Activated T-cell treated with anti-CD3 and anti-CD28 coated beads for 1 hour (primary cell): ENCODE data around the gene ANAPC2.

Experiments
- DNase-seq: peaks from one replicate; pipeline ENCODE4 v3.0.0-alpha.2; 2020; ENCODE audit warnings: low read depth

Gene ANAPC2

GRCh38 chr9:137191691-137192447 lies 3.5 kb upstream of the ANAPC2 start:
- DNase-seq, result no peak

- no peak for DNase-seq
Measured at GRCh38 chr9:137191245-137191644, 2.9 kb upstream of the ANAPC2 start.

- DNase-seq, result no peak
Measured at GRCh38 chr9:137190315-137190856, 2.0 kb upstream of the ANAPC2 start.

GRCh38 chr9:137189297-137190295 lies 1.2 kb upstream of the ANAPC2 start:
- no peak for DNase-seq

GRCh38 chr9:137188086-137188489 lies 272 bp downstream of the ANAPC2 start:
- DNase-seq, result no peak

- no peak for DNase-seq
Measured at GRCh38 chr9:137187386-137187785, 974 bp downstream of the ANAPC2 start.

GRCh38 chr9:137186385-137186784 lies 2.0 kb downstream of the ANAPC2 start:
- no peak for DNase-seq

- no peak for DNase-seq
Measured at GRCh38 chr9:137185921-137186320, 2.4 kb downstream of the ANAPC2 start.

- DNase-seq, result no peak
Measured at GRCh38 chr9:137184881-137185660, 3.3 kb downstream of the ANAPC2 start.

- no peak for DNase-seq
Measured at GRCh38 chr9:137183980-137184595, 4.3 kb downstream of the ANAPC2 start.

GRCh38 chr9:137182836-137183235 lies 5.5 kb downstream of the ANAPC2 start:
- no peak for DNase-seq

GRCh38 chr9:137181680-137182079 lies 6.7 kb downstream of the ANAPC2 start:
- no peak for DNase-seq

- no peak for DNase-seq
Measured at GRCh38 chr9:137180491-137180890, 7.9 kb downstream of the ANAPC2 start.

- no peak for DNase-seq
Measured at GRCh38 chr9:137179761-137180160, 8.6 kb downstream of the ANAPC2 start.

GRCh38 chr9:137178939-137179630 lies 9.3 kb downstream of the ANAPC2 start:
- DNase-seq, result no peak

GRCh38 chr9:137178201-137178938 lies 10.0 kb downstream of the ANAPC2 start:
- no peak for DNase-seq

GRCh38 chr9:137176302-137177182 lies 11.8 kb downstream of the ANAPC2 start:
- no peak for DNase-seq

- DNase-seq, result no peak
Measured at GRCh38 chr9:137175345-137175961, 12.9 kb downstream of the ANAPC2 start.
